Measurements from ENCODE around the gene CX3CL1. TPM values are rescaled to one million over a fixed set of nuclear protein-coding genes. Genes with fewer than 3 reads are reported as not detected.

The CX3CL1 gene
- total RNA-seq, 4 donors from 2014 or later, result 8.7 to 18.4 (median 15.4) TPM

DNA sequence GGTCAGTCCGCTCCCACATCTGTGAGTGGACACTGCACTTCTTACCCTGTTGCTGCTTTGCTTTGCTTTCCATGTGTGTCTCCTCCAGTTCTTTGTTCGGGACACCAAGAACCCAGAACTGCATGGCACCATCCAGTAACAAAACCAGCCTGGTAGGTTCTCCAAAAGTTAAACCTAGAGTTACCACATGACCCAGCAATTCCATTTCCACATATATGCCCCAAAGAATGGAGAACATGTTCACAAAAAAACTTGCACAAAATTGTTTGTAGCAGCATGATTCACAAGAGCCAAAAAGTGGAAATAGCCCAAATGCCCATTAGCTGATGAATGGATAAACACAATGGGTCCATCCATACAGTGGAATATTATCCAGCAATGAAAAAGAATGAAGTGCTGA, 24.0 kb upstream of the CX3CL1 start:
- peaks cover 0 to 8% (median 0%) of the 10 kb centered on the region in 4 donors for H3K9me3 ChIP-seq
- WGBS, 2 donors, result 91 to 96% methylated on average over 2 of the region's 2 CpGs
- no peaks in the 10 kb centered on the region for H3K4me1 ChIP-seq

DNA sequence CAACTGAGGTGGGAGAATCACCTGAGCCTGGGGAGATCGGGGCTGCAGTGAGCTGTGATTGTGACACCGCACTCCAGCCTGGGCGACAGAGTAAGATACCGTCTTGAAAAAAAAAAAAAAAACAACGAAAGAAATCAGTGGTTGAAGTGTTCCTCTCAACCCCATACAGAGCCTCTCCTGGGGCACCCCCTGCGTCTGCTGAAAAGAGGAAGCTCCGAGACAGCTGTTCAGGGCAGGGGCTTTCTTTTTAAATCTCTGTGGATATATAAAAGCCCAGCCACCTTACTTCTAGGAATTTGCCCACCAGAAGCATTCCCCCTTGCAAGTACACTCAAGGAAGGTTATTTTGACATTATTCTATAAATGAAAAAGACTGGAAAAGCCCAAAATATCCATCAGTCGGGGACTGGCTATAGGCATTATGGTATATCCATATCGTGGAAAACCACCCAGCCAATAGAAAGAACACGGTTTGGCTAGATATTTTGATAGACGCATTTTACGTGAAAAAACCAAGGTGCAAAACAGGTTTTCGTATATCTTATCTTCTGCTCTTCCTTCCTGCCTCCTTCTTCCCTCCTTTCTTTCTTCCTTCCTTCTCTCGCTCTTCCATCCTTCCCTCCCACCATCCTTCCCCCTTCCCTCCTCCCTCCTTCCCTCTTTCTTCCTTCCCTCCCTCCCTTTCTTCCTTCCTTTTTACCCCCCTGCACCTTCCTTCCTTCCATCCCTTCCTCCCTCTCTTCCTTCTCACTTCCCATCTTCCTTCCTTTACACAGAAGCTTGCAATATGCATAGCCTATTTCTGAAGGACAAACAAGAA, 22.9 kb upstream of the CX3CL1 start:
- no peaks in the 10 kb centered on the region for H3K27me3 ChIP-seq
- no peak overlapping the region for H3K27ac ChIP-seq
- no peaks in the 10 kb centered on the region for H3K4me1 ChIP-seq
- no peak overlapping the region for H3K4me3 ChIP-seq
- TF ChIP-seq, protein P1, sequence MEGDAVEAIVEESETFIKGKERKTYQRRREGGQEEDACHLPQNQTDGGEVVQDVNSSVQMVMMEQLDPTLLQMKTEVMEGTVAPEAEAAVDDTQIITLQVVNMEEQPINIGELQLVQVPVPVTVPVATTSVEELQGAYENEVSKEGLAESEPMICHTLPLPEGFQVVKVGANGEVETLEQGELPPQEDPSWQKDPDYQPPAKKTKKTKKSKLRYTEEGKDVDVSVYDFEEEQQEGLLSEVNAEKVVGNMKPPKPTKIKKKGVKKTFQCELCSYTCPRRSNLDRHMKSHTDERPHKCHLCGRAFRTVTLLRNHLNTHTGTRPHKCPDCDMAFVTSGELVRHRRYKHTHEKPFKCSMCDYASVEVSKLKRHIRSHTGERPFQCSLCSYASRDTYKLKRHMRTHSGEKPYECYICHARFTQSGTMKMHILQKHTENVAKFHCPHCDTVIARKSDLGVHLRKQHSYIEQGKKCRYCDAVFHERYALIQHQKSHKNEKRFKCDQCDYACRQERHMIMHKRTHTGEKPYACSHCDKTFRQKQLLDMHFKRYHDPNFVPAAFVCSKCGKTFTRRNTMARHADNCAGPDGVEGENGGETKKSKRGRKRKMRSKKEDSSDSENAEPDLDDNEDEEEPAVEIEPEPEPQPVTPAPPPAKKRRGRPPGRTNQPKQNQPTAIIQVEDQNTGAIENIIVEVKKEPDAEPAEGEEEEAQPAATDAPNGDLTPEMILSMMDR (IDR thresholded peaks at IDR 0.05), result no peak
- TF ChIP-seq EP300 (IDR thresholded peaks at IDR 0.05), result no peak
- no peak for TF ChIP-seq POLR2A (IDR thresholded peaks at IDR 0.05)
- no peak for DNase-seq (ENCODE audit: low spot score in 2 of 2)
- H3K36me3 ChIP-seq, result no peaks in the 10 kb centered on the region
- 62% methylated on average over 14 of the region's 14 CpGs for WGBS, 2 donors
- peaks cover 0 to 8% (median 0%) of the 10 kb centered on the region in 4 donors for H3K9me3 ChIP-seq

More for the DNA sequence above, 24.0 kb upstream of the CX3CL1 start:
- Histone ChIP-seq H3K36me3 (no peaks in the 10 kb centered on the region), H3K27me3 (no peaks in the 10 kb centered on the region), H3K4me3 (no peak overlapping the region), H3K27ac (no peak overlapping the region)
- TF ChIP-seq POLR2A (IDR thresholded peaks at IDR 0.05) (no peak), EP300 (IDR thresholded peaks at IDR 0.05) (no peak)
- TF ChIP-seq, protein P1 (IDR thresholded peaks at IDR 0.05), result no peak
- DNase-seq (ENCODE audit: low spot score in 2 of 2), result no peak

DNA sequence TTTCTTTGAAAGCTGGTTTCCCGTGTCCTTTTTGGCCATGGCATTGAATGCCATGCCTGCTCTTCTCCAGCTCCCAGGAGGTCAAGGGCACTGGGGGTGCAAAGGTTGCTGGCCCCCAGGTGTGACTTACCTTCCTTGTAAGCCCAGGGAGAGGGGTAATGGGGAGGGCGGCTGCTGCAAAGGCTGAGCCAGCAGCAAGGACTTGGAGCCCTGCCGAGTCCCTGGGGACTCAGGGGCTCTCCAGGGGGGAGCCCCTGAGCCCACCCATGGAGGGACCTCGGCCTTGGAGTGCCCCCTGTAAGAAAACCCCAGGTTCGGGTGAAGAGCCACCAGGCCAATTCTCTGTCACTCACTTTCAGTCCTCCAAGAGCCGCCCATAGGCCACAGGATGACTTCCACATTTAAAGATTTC, 19.6 kb upstream of the CX3CL1 start:
- no peak for DNase-seq (ENCODE audit: low spot score in 2 of 2)
- Histone ChIP-seq H3K4me3 (no peak overlapping the region), H3K27me3 (no peaks in the 10 kb centered on the region), H3K4me1 (no peaks in the 10 kb centered on the region), H3K9me3 (peaks cover 0 to under 1% (median 0%) of the 10 kb centered on the region in 4 donors), H3K36me3 (no peaks in the 10 kb centered on the region), H3K27ac (no peak overlapping the region)
- WGBS, 2 donors, result 62 to 66% methylated on average over 6 of the region's 6 CpGs
- TF ChIP-seq, protein P1 (IDR thresholded peaks at IDR 0.05), result no peak
- no peak for TF ChIP-seq EP300 (IDR thresholded peaks at IDR 0.05)
- no peak for TF ChIP-seq POLR2A (IDR thresholded peaks at IDR 0.05)

DNA sequence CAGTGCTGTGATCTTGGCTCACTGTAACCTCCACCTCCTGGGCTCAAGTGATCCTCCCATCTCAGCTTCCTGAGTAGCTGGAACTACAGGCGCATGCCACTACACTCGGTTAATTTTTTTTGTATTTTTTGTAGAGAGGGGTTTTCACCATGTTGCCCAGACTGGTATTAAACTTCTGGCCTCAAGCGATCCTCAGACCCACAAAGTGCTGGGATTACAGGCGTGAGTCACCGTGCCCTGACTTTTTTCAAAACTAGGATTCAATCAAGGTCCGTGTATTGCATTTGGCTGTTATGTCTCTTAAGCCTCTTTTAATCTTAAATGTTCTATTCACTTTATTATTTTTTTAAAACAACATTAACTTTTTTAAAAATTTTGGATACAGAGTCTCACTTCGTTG, 18.0 kb upstream of the CX3CL1 start:
- WGBS, 2 donors, result 83 to 88% methylated on average over 7 of the region's 7 CpGs
- DNase-seq (ENCODE audit: low spot score in 2 of 2), result no peak
- H3K27me3 ChIP-seq, result no peaks in the 10 kb centered on the region
- TF ChIP-seq, protein P1 (IDR thresholded peaks at IDR 0.05), result no peak
- TF ChIP-seq EP300 (IDR thresholded peaks at IDR 0.05) (no peak), POLR2A (IDR thresholded peaks at IDR 0.05) (no peak)
- no peak overlapping the region for H3K27ac ChIP-seq
- no peaks in the 10 kb centered on the region for H3K36me3 ChIP-seq
- peaks cover 0 to 4% (median 0%) of the 10 kb centered on the region in 4 donors for H3K4me1 ChIP-seq
- no peak overlapping the region for H3K4me3 ChIP-seq
- H3K9me3 ChIP-seq, result no peaks in the 10 kb centered on the region

DNA sequence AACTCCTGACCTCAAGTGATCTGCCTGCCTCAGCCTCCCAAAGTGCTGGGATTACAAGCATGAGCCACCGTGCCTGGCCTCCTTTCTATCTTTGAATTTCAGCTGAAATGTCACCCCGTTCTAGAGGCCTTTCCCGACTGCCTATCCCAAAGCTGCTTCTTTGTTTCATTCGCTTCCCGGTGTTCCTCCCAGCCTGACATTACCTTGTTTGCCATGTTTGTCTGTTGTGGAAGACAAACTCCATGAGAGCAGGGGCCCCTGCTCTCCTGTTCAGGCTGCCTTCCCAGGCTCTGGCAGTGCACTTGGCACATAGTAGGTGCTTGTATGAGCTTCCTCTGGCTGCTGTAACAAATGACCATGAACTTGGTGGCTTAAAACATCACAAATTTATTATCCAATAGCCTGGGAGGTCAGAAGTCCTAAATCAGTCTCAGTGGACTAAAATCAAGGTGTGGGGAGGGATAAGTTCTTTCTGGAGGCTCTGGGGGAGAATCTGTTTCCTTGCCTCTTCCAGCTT, 16.3 kb upstream of the CX3CL1 start:
- no peak for DNase-seq (ENCODE audit: low spot score in 2 of 2)
- Histone ChIP-seq H3K27me3 (no peaks in the 10 kb centered on the region), H3K9me3 (no peaks in the 10 kb centered on the region), H3K36me3 (no peaks in the 10 kb centered on the region), H3K4me1 (peaks cover 0 to 4% (median 0%) of the 10 kb centered on the region in 4 donors), H3K4me3 (no peak overlapping the region), H3K27ac (no peak overlapping the region)
- no peak for TF ChIP-seq EP300 (IDR thresholded peaks at IDR 0.05)
- TF ChIP-seq POLR2A (IDR thresholded peaks at IDR 0.05), result no peak
- TF ChIP-seq, protein P1 (IDR thresholded peaks at IDR 0.05), result no peak
- 79 to 80% methylated on average over 5 of the region's 5 CpGs for WGBS, 2 donors

Measured in tibial nerve (tissue), 4 donors.